Hippocampal formation (tissue), 2 donors: Measurements from ENCODE around the gene FEN1.

Source experiments
- DNase-seq, 2 donors: peaks; one replicate each; lab custom pipeline; 2025; lab: John Stamatoyannopoulos, UW

FEN1 gene

GRCh38 chr11:61775606-61776554 is 16.8 kb upstream of the FEN1 start:
- DNase-seq: no peak

GRCh38 chr11:61776561-61777075 is 16.1 kb upstream of the FEN1 start:
- peak; percentile 22 to 56 for DNase-seq

- peak in 1 of 2 donors; percentile 28 for DNase-seq
Observed at GRCh38 chr11:61777234-61778090, 15.2 kb upstream of the FEN1 start.

- no peak for DNase-seq
Observed at GRCh38 chr11:61778357-61778886, 14.3 kb upstream of the FEN1 start.

DNA sequence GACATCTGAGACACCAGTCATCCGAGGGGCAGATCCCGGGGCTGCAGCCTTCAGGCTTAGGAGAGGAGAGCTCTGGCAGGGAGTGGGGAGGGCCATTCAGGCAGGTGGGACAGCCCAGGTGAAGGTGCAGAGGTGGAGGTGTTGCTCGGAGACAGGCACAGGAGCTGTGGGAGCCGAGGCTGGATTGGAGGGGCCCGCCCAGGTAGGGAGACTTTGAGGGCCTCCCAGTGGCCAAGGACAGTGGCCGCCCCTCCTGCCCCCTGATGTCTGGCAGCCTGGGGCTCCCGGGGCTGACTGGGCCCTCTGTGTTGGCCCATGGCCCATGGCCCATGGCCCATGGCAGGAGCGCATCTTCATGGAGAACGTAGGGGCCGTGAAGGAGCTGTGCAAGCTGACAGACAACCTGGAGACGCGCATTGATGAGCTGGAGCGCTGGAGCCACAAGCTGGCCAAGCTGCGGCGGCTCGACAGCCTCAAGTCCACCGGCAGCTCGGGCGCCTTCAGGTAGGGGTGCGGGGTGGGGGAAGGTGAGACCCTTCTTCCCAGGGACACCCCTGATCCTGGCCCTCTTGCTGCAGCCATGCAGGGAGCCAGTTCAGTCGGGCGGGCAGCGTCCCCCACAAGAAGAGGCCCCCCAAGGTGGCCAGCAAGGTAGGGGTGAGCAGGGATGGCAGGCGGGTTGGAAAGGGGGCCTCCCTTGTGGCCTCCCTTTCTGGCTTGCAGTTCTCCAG is 13.6 kb upstream of the FEN1 start:
- no peak for DNase-seq

GRCh38 chr11:61779666-61780525 is 12.8 kb upstream of the FEN1 start:
- no peak for DNase-seq

DNA sequence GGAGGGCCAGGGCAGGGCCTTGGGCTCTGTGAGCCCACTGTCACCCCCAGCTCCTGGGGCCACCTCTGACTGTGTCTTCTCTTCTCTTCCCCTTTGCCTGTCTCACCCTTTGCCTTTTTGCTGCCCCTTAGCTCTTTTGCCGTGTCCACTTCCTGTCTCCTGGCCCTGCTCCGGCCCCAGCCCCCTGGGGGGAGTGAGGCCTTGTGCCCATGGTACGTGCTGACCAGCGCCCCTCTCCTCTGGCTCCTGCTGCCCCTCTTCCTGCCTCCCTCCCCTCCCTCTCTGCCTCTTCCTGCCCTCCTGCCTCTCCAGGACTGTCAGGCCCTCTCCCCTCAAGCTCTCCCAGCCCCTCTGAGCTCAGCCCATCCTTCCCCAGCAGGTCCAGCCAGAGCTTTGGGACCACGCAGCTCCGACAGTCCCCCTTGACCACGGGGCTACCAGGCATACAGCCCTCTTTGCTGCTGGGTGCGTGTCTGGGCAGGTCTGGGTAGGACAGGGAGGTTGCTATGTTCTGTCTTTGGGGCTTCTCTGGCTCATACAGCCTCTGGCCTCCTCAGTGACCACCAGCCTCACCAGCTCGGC is 12.0 kb upstream of the FEN1 start:
- no peak for DNase-seq

DNA sequence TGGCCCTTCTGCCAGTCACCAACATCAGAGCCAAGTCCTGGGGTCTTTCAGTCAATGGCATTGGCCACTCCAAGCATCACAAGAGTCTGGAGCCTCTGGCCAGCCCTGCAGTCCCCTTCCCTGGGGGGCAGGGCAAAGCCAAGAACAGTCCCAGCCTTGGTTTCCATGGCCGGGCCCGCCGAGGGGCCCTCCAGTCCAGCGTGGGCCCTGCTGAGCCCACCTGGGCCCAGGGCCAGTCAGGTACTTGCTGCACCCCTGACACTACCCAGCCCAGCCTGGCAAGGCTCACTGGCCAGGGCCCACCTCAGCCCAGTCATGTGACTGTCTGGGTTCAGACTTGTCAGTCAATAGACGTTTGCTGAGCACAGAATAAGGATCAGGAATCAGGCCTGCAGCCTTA is 11.1 kb upstream of the FEN1 start:
- DNase-seq: no peak

- DNase-seq: no peak
Observed at GRCh38 chr11:61782299-61782698, 10.4 kb upstream of the FEN1 start.

- no peak for DNase-seq
Observed at GRCh38 chr11:61782841-61783240, 9.9 kb upstream of the FEN1 start.

GRCh38 chr11:61783717-61784505 is 8.8 kb upstream of the FEN1 start:
- no peak for DNase-seq

- no peak for DNase-seq
Observed at GRCh38 chr11:61784506-61784805, 8.3 kb upstream of the FEN1 start.

DNA sequence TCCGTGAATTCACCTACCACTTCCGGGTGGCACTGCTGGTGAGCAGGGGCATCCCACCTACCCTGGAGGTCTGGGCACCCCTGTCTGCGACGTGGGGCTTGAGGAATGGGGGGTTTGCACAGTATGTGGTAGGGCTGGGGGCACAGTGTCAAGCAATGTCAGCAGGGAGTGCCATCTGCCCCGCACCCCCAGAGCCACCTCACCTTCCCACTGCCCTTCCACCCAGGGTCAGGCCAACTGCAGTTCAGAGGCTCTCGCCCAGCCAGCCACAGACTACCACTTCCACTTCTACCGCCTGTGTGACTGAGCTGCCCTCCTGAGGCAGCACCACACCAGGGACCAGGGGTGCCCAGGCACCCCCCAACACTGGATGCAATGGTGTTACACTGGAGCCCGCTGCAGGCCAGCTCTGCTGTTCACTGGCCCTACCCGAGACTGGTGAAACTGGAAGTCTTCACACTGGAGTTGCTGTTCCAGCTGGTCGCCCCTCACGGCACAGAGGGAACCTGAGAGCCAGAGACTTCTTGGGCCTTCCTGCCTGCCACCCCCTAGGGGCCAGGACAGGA is 6.8 kb upstream of the FEN1 start:
- DNase-seq: no peak

DNA sequence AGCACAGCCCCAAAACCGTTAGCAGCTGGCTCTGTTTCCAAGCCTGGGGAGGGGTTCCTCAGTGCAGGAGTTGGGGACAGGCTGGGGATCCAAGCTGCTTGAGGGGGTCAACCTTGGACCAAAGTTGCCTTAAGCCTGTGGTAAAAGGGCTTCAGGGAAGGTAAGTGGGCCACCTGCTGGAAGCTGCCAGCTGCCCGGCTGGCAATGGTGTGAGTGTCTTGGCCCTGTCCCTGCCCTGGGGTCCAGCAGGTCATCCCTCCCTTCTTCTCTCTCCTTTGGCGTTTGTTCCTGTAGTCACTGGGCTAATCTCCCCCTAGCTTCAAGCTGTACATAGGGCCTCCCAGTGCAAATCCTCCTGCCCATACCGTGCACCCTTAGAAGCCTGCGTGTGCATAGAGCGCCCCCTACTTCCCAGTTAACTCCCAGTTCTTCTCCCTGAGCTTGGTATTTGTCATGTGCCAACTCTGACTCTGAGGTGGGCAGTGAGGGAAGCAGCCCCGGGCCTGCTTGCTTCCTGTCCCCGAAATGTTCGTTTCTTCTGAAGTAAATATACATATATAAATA is 4.7 kb upstream of the FEN1 start:
- peak; percentile 62 to 78 for DNase-seq

GRCh38 chr11:61791737-61792309 is 888 bp upstream of the FEN1 start:
- DNase-seq: peak; percentile 85 to 97

DNA sequence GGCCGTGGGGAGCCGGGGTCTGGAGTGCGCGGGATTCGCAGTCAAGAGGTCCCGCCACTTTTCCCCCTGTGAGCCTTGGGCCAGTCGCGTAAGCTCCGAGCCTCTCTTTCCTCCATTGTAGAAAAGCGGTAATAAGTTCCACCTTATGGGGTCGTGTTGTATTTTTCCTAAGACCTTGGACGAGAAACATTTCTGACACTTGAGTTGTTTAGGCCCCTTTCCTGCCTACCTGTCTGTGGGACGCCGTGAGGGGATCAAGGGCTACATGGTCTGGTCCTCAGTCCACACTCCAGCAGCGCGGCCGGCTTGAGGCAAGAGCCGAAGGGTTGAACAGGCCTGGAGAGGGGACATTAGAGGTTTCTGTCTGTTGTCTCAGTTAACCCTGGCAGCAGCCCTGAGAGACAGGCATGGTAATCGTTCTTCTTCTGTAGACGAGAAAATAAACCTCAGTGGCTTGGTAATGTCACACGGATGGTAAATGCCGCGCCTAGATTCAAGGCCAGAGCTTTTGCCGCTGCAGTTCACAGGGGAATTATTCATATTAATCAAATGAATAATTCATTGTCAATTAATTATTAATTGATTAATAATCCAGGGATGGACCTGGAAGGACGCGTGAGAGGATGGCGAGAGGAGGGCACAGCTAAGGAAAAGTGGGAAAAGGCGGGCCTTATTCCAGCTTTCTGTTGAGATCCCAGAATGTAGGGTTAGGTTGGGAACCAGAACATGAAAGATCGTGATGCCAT is 545 bp downstream of the FEN1 start:
- no peak for DNase-seq

GRCh38 chr11:61793829-61794204 is 1.1 kb downstream of the FEN1 start:
- no peak for DNase-seq

GRCh38 chr11:61794579-61794978 is 1.9 kb downstream of the FEN1 start:
- DNase-seq: no peak
